Gastroesophageal sphincter (tissue), 3 donors: ENCODE data around the gene SLC25A33.

Experiments
- CTCF ChIP-seq, 4 experiments: fragments of 200-600 bp in 2 of 4; fragments of 450-650 bp in 2 of 4; sonication (generic) in 1 of 4; IDR thresholded peaks; one replicate each; pipeline ENCODE4 v1.5.1; 2017 to 2019; ENCODE audit warnings: antibody characterized with exemption in 4 of 4, mild to moderate bottlenecking in 2 of 4, moderate library complexity in 2 of 4
- POLR2AphosphoS5 ChIP-seq: sonication (generic); formaldehyde crosslinking; IDR thresholded peaks from one replicate; pipeline ENCODE4 v1.6.1; 2017; ENCODE audit warnings: antibody characterized with exemption

- no peak for TF ChIP-seq CTCF (IDR thresholded peaks at IDR 0.05)
- no peak for TF ChIP-seq POLR2AphosphoS5
Measured at GRCh38 chr1:9595968-9596340, 56.7 kb downstream of the SLC25A33 start.
